ENCODE measurements around the gene SLC39A11.

The SLC39A11 gene

GRCh38 chr17:72962106-72962505 is 130.4 kb downstream of the SLC39A11 start:
- DNase-seq (ENCODE audit: extremely low spot score) = no peak
- CTCF ChIA-PET = interaction anchor here (0.9 kb wide), 1 partner anchor 24 kb away, joined by 3 read pairs; no protein-coding TSS in a partner anchor
- POLR2A ChIA-PET = no interaction called here
- TF ChIP-seq NFRKB (IDR thresholded peaks at IDR 0.05) = no peak

- no peak for DNase-seq (ENCODE audit: extremely low spot score)
- CTCF ChIA-PET = interaction anchor here (0.8 to 1.6 kb wide), 3 partner anchors 30 to 399 kb away, joined by 3 to 8 read pairs (median 6); no protein-coding TSS in a partner anchor
- POLR2A ChIA-PET = no interaction called here
- TF ChIP-seq FOXM1 (IDR thresholded peaks at IDR 0.05; ENCODE audit: borderline replicate concordance) (no peak), NFRKB (IDR thresholded peaks at IDR 0.05) (no peak), SP1 (IDR thresholded peaks at IDR 0.05) (no peak), ARNT (IDR thresholded peaks at IDR 0.05) (no peak), PKNOX1 (IDR thresholded peaks at IDR 0.05) (no peak), LEF1 (IDR thresholded peaks at IDR 0.05; ENCODE audit: borderline replicate concordance) (no peak), ELF4 (IDR thresholded peaks at IDR 0.05) (no peak), BHLHE40 (IDR thresholded peaks at IDR 0.05; ENCODE audit: borderline replicate concordance) (no peak), ZNF384 (IDR thresholded peaks at IDR 0.05) (no peak), TARDBP (IDR thresholded peaks at IDR 0.05) (no peak), CTBP1 (IDR thresholded peaks at IDR 0.05; ENCODE audit: borderline replicate concordance) (no peak)
Observed at GRCh38 chr17:72955391-72956140, 136.9 kb downstream of the SLC39A11 start.

GRCh38 chr17:72954579-72954978 is 137.9 kb downstream of the SLC39A11 start:
- ChIA-PET CTCF (interaction anchor here (1.4 kb wide), 1 partner anchor 31 kb away, joined by 6 read pairs; no protein-coding TSS in a partner anchor), POLR2A (no interaction called here)
- TF ChIP-seq BHLHE40 (IDR thresholded peaks at IDR 0.05; ENCODE audit: borderline replicate concordance) (no peak), SUZ12 (IDR thresholded peaks at IDR 0.05) (no peak)
- no peak for DNase-seq (ENCODE audit: extremely low spot score)

- DNase-seq (ENCODE audit: extremely low spot score) = no peak
- TF ChIP-seq TARDBP (IDR thresholded peaks at IDR 0.05) = no peak
- TF ChIP-seq PKNOX1 (IDR thresholded peaks at IDR 0.05) = no peak
- no peak for TF ChIP-seq SP1 (IDR thresholded peaks at IDR 0.05)
- no peak for TF ChIP-seq ELF4 (IDR thresholded peaks at IDR 0.05)
- no peak for TF ChIP-seq ZNF384 (IDR thresholded peaks at IDR 0.05)
- TF ChIP-seq SUZ12 (IDR thresholded peaks at IDR 0.05) = no peak
- no peak for TF ChIP-seq CTBP1 (IDR thresholded peaks at IDR 0.05; ENCODE audit: borderline replicate concordance)
- TF ChIP-seq FOXM1 (IDR thresholded peaks at IDR 0.05; ENCODE audit: borderline replicate concordance) = no peak
- no peak for TF ChIP-seq FOXK2 (IDR thresholded peaks at IDR 0.05)
- TF ChIP-seq L3MBTL2 (conservative IDR thresholded peaks at IDR 0.05) = no peak
- TF ChIP-seq BHLHE40 (IDR thresholded peaks at IDR 0.05; ENCODE audit: borderline replicate concordance) = no peak
- no peak for TF ChIP-seq LEF1 (IDR thresholded peaks at IDR 0.05; ENCODE audit: borderline replicate concordance)
- no peak for TF ChIP-seq FOXA1 (IDR thresholded peaks at IDR 0.05)
- no peak for TF ChIP-seq NFRKB (IDR thresholded peaks at IDR 0.05)
- no peak for TF ChIP-seq ARNT (IDR thresholded peaks at IDR 0.05)
- TF ChIP-seq HDGF (IDR thresholded peaks at IDR 0.05; ENCODE audit: borderline replicate concordance) = no peak
- CTCF ChIA-PET = interaction anchor here (0.6 kb wide), 1 partner anchor 267 kb away, joined by 3 read pairs; no protein-coding TSS in a partner anchor
- POLR2A ChIA-PET = no interaction called here
Observed at GRCh38 chr17:72953621-72954020, 138.9 kb downstream of the SLC39A11 start.

GRCh38 chr17:72952641-72953315 is 139.7 kb downstream of the SLC39A11 start:
- no peak for DNase-seq (ENCODE audit: extremely low spot score)
- TF ChIP-seq ARNT (IDR thresholded peaks at IDR 0.05) (no peak), SP1 (IDR thresholded peaks at IDR 0.05) (no peak), FOXK2 (IDR thresholded peaks at IDR 0.05) (no peak), ELF4 (IDR thresholded peaks at IDR 0.05) (no peak), PKNOX1 (IDR thresholded peaks at IDR 0.05) (no peak), LEF1 (IDR thresholded peaks at IDR 0.05; ENCODE audit: borderline replicate concordance) (no peak), NFRKB (IDR thresholded peaks at IDR 0.05) (no peak)
- CTCF ChIA-PET = no interaction called here
- POLR2A ChIA-PET = interaction anchor here (1.1 kb wide), 1 partner anchor 33 kb away, joined by 3 read pairs; no protein-coding TSS in a partner anchor

- ChIA-PET CTCF (no interaction called here), POLR2A (interaction anchor here (1.1 kb wide), 1 partner anchor 34 kb away, joined by 3 read pairs; no protein-coding TSS in a partner anchor)
- DNase-seq (ENCODE audit: extremely low spot score) = no peak
- TF ChIP-seq L3MBTL2 (conservative IDR thresholded peaks at IDR 0.05) (no peak), ZNF384 (IDR thresholded peaks at IDR 0.05) (no peak), ARNT (IDR thresholded peaks at IDR 0.05) (no peak), FOXA1 (IDR thresholded peaks at IDR 0.05) (no peak), PKNOX1 (IDR thresholded peaks at IDR 0.05) (no peak), ELF4 (IDR thresholded peaks at IDR 0.05) (no peak), TARDBP (IDR thresholded peaks at IDR 0.05) (no peak), SUZ12 (IDR thresholded peaks at IDR 0.05) (no peak), BHLHE40 (IDR thresholded peaks at IDR 0.05; ENCODE audit: borderline replicate concordance) (no peak), SP1 (IDR thresholded peaks at IDR 0.05) (no peak), FOXK2 (IDR thresholded peaks at IDR 0.05) (no peak), NFRKB (IDR thresholded peaks at IDR 0.05) (no peak)
Observed at GRCh38 chr17:72952220-72952619, 140.3 kb downstream of the SLC39A11 start.
